Transverse colon (tissue), 4 donors: ENCODE results near the gene AKAP6. TPM values are rescaled to one million over a fixed set of nuclear protein-coding genes. Genes with fewer than 3 reads are reported as not detected.

Experiments used
- DNase-seq: peaks from one replicate; pipeline ENCODE4 v3.0.0-alpha.2; 2019
- H3K27ac ChIP-seq, 4 donors: fragments of 200-600 bp; sonication (generic); 2 replicates each; pipeline ENCODE4 v1.5.1; 2016 to 2018; ENCODE audit warnings: inconsistent platforms in 4 of 4
- H3K27me3 ChIP-seq: fragments of 200-600 bp; sonication (generic); 2 replicates; pipeline ENCODE4 v1.5.1; 2017; ENCODE audit warnings: inconsistent platforms
- H3K36me3 ChIP-seq, 4 donors: fragments of 200-600 bp; sonication (generic); 2 replicates each; pipeline ENCODE4 v1.5.1; 2017 to 2019; ENCODE audit warnings: inconsistent platforms in 4 of 4
- H3K4me1 ChIP-seq, 4 donors: fragments of 200-600 bp; sonication (generic); 2 replicates each; pipeline ENCODE4 v1.5.1; 2017 to 2020; ENCODE audit warnings: inconsistent platforms in 4 of 4
- H3K4me3 ChIP-seq, 4 donors: fragments of 200-600 bp; sonication (generic); 1 replicate in 1 of 4; 2 replicates in 3 of 4; pipeline versions ENCODE4 v1.5.1 to v1.6.1; 2017 to 2019; ENCODE audit warnings: inconsistent platforms in 4 of 4
- H3K9me3 ChIP-seq, 2 donors: fragments of 200-600 bp; sonication (generic); 2 replicates each; pipeline ENCODE4 v1.5.1; 2017 to 2019; ENCODE audit warnings: inconsistent platforms in 2 of 2
- EP300 ChIP-seq: sonication (generic); formaldehyde crosslinking; IDR thresholded peaks from one replicate; pipeline ENCODE4 v1.6.1; 2017; ENCODE audit warnings: antibody characterized with exemption, low read depth
- POLR2A ChIP-seq: fragments of 450-650 bp; IDR thresholded peaks from one replicate; pipeline ENCODE4 v1.6.1; 2016; ENCODE audit warnings: antibody characterized with exemption, mild to moderate bottlenecking, moderate library complexity
- POLR2AphosphoS5 ChIP-seq, 3 donors: sonication (generic); formaldehyde crosslinking; IDR thresholded peaks; one replicate each; pipeline ENCODE4 v1.6.1; 2016; ENCODE audit warnings: antibody characterized with exemption in 3 of 3
- WGBS, 2 donors: methylation state at CpG; one replicate each; pipeline ENCODE4 v1.1.5; 2018; ENCODE audit warnings: low coverage in 1 of 2; 5-methylcytosine and 5-hydroxymethylcytosine counted together
- in situ Hi-C, 4 donors: fragments of 200-750 bp; cut with MboI; loops; one replicate each; pipeline versions ENCODE4 v1.15.0 to v1.15.1; 2017; ENCODE audit warnings: low sequenced_read_pairs in 3 of 4, low pct_ligation_motif_present in 1 of 4, low pct_unique_long_range_greater_than_20kb in 1 of 4
- intact Hi-C: fragments of 100-400 bp; cut with DNase I; formaldehyde crosslinking; loops from one replicate; pipeline ENCODE4 v1.15.1; 2023; ENCODE audit warnings: low total_unique reads
- total RNA-seq, 4 donors: library from RNA; depleted of rRNA; stranded (reverse); fragments of >200 nt; gene quantifications; one replicate each; pipeline ENCODE4 v1.1.0, GENCODE V29; 2016
- TF ChIP-seq, protein P1 (sequence below), 5 experiments: fragments of 200-600 bp in 3 of 5; fragments of 450-650 bp in 2 of 5; sonication (generic) in 3 of 5; IDR thresholded peaks; 1 replicate in 2 of 5; 2 replicates in 3 of 5; pipeline ENCODE4 v1.5.1; 2016 to 2017; ENCODE audit warnings: antibody characterized with exemption in 5 of 5, inconsistent platforms in 3 of 5, mild to moderate bottlenecking in 2 of 5, moderate library complexity in 1 of 5

AKAP6 gene
- total RNA-seq, 4 donors from 2014 or later, result 6.3 to 16.7 (median 9.7) TPM

DNA sequence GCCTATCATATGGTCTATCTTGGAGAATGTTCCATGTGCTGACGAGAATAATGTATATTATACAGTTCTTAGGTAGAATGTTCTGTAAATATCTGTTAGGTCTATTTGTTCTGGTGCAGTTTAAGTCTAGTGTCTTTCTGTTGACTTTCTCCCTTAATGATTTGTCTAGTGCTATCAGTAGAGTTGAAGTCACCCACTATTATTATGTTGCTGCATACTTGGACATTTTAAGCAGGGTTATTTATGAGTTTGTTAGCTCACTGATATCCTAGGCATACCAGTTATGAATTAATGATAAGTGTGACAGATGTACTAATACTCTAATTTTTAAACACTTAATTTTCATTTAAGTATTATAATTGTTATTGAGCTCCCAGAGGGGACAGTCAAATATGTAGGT is 292.5 kb downstream of the AKAP6 start:
- H3K4me1 ChIP-seq, result no peaks in the 10 kb centered on the region
- intact Hi-C loops, result no loop called here
- H3K27ac ChIP-seq, result no peak overlapping the region
- no peak for DNase-seq
- H3K9me3 ChIP-seq, result no peaks in the 10 kb centered on the region
- WGBS, 2 donors, result 58 to 83% methylated on average over 1 of the region's 1 CpG
- in situ Hi-C loops, result no loop called here
- H3K36me3 ChIP-seq, result no peaks in the 10 kb centered on the region
- TF ChIP-seq, protein P1, sequence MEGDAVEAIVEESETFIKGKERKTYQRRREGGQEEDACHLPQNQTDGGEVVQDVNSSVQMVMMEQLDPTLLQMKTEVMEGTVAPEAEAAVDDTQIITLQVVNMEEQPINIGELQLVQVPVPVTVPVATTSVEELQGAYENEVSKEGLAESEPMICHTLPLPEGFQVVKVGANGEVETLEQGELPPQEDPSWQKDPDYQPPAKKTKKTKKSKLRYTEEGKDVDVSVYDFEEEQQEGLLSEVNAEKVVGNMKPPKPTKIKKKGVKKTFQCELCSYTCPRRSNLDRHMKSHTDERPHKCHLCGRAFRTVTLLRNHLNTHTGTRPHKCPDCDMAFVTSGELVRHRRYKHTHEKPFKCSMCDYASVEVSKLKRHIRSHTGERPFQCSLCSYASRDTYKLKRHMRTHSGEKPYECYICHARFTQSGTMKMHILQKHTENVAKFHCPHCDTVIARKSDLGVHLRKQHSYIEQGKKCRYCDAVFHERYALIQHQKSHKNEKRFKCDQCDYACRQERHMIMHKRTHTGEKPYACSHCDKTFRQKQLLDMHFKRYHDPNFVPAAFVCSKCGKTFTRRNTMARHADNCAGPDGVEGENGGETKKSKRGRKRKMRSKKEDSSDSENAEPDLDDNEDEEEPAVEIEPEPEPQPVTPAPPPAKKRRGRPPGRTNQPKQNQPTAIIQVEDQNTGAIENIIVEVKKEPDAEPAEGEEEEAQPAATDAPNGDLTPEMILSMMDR (IDR thresholded peaks at IDR 0.05), result no peak
- TF ChIP-seq EP300 (no peak), POLR2A (no peak), POLR2AphosphoS5 (IDR thresholded peaks at IDR 0.05) (no peak)
- H3K27me3 ChIP-seq, result no peaks in the 10 kb centered on the region
- no peak overlapping the region for H3K4me3 ChIP-seq

DNA sequence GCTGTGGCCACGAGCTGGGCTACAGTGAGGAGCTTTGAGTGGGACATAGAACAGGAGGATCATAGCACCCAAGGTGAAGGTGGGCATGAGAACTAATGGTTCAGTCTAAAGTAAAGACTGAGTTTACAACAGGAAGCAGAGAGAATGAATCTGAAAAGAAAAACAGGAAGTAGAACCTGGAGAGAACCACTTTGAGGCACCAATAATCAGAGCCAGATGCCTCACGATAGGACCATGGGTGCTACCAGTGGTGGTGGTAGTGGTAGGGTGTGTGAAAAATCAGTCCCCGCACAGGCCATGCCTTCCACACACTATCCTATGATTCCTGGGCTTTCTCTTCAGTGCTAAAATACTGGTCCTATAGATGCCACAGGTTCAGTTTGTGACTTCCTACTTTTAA is 293.6 kb downstream of the AKAP6 start:
- Histone ChIP-seq H3K36me3 (no peaks in the 10 kb centered on the region), H3K27ac (no peak overlapping the region), H3K27me3 (no peaks in the 10 kb centered on the region), H3K9me3 (no peaks in the 10 kb centered on the region), H3K4me3 (no peak overlapping the region), H3K4me1 (no peaks in the 10 kb centered on the region)
- 73 to 80% methylated on average over 3 of the region's 3 CpGs for WGBS, 2 donors
- TF ChIP-seq EP300, result no peak
- TF ChIP-seq POLR2A, result no peak
- no peak for TF ChIP-seq POLR2AphosphoS5 (IDR thresholded peaks at IDR 0.05)
- TF ChIP-seq, protein P1 (IDR thresholded peaks at IDR 0.05), result no peak
- DNase-seq, result no peak
- intact Hi-C loops, result no loop called here
- in situ Hi-C loops, result no loop called here

GRCh38 chr14:32623300-32624093 is 294.4 kb downstream of the AKAP6 start:
- no peaks in the 10 kb centered on the region for H3K9me3 ChIP-seq
- TF ChIP-seq, protein P1 (IDR thresholded peaks at IDR 0.05), result no peak
- no peak for TF ChIP-seq EP300
- TF ChIP-seq POLR2AphosphoS5 (IDR thresholded peaks at IDR 0.05), result no peak
- no peak for TF ChIP-seq POLR2A
- intact Hi-C loops, result no loop called here
- DNase-seq, result no peak
- no peaks in the 10 kb centered on the region for H3K4me1 ChIP-seq
- 73 to 91% methylated on average over 4 of the region's 4 CpGs for WGBS, 2 donors
- no peak overlapping the region for H3K4me3 ChIP-seq
- H3K36me3 ChIP-seq, result no peaks in the 10 kb centered on the region
- no peak overlapping the region for H3K27ac ChIP-seq
- in situ Hi-C loops, result no loop called here
- H3K27me3 ChIP-seq, result no peaks in the 10 kb centered on the region

- TF ChIP-seq POLR2A (no peak), EP300 (no peak), POLR2AphosphoS5 (IDR thresholded peaks at IDR 0.05) (no peak)
- Histone ChIP-seq H3K27ac (no peak overlapping the region), H3K36me3 (no peaks in the 10 kb centered on the region), H3K27me3 (no peaks in the 10 kb centered on the region), H3K9me3 (no peaks in the 10 kb centered on the region), H3K4me3 (no peak overlapping the region), H3K4me1 (no peaks in the 10 kb centered on the region)
- 71 to 88% methylated on average over 1 of the region's 1 CpG for WGBS, 2 donors
- in situ Hi-C loops (no loop called here), intact Hi-C loops (no loop called here)
- no peak for DNase-seq
Measured at GRCh38 chr14:32625211-32625610, 296.1 kb downstream of the AKAP6 start.
